ENCODE results near the gene ATP8B3. TPM values are rescaled to one million over a fixed set of nuclear protein-coding genes. Genes with fewer than 3 reads are reported as not detected.

ATP8B3 gene
- total RNA-seq, 1 donor from 2014 or later, result 5.2 TPM

GRCh38 chr19:1742989-1743696 lies 68.9 kb downstream of the ATP8B3 start:
- peaks cover 7% of the 10 kb centered on the region for H3K4me1 Mint-ChIP-seq (ENCODE audit: unreplicated experiment)
- no peak overlapping the region for H3K27ac Mint-ChIP-seq (ENCODE audit: unreplicated experiment)
- H3K36me3 Mint-ChIP-seq (ENCODE audit: unreplicated experiment), result no peaks in the 10 kb centered on the region
- no peak overlapping the region for H3K4me3 Mint-ChIP-seq (ENCODE audit: unreplicated experiment)
- DNase-seq (ENCODE audit: extremely low spot score, unreplicated experiment), result no peak
- no peak for TF ChIP-seq CTCF (IDR thresholded peaks at IDR 0.05)
- H3K9me3 Mint-ChIP-seq (ENCODE audit: unreplicated experiment), result no peaks in the 10 kb centered on the region
- peaks cover 45% of the 10 kb centered on the region for H3K27me3 Mint-ChIP-seq (ENCODE audit: unreplicated experiment)

- no peaks in the 10 kb centered on the region for H3K4me1 Mint-ChIP-seq (ENCODE audit: unreplicated experiment)
- H3K36me3 Mint-ChIP-seq (ENCODE audit: unreplicated experiment), result no peaks in the 10 kb centered on the region
- no peak overlapping the region for H3K4me3 Mint-ChIP-seq (ENCODE audit: unreplicated experiment)
- no peak for TF ChIP-seq CTCF (IDR thresholded peaks at IDR 0.05)
- peaks cover 46% of the 10 kb centered on the region for H3K27me3 Mint-ChIP-seq (ENCODE audit: unreplicated experiment)
- DNase-seq (ENCODE audit: extremely low spot score, unreplicated experiment), result no peak
- H3K9me3 Mint-ChIP-seq (ENCODE audit: unreplicated experiment), result no peaks in the 10 kb centered on the region
- no peak overlapping the region for H3K27ac Mint-ChIP-seq (ENCODE audit: unreplicated experiment)
Measured at GRCh38 chr19:1739960-1740629, 72.0 kb downstream of the ATP8B3 start.

GRCh38 chr19:1736927-1737326 lies 75.1 kb downstream of the ATP8B3 start:
- Mint-ChIP-seq H3K36me3 (ENCODE audit: unreplicated experiment) (no peaks in the 10 kb centered on the region), H3K4me3 (ENCODE audit: unreplicated experiment) (no peak overlapping the region), H3K4me1 (ENCODE audit: unreplicated experiment) (no peaks in the 10 kb centered on the region), H3K27me3 (ENCODE audit: unreplicated experiment) (peaks cover 57% of the 10 kb centered on the region), H3K9me3 (ENCODE audit: unreplicated experiment) (no peaks in the 10 kb centered on the region), H3K27ac (ENCODE audit: unreplicated experiment) (no peak overlapping the region)
- no peak for TF ChIP-seq CTCF (IDR thresholded peaks at IDR 0.05)
- DNase-seq (ENCODE audit: extremely low spot score, unreplicated experiment), result no peak

- H3K9me3 Mint-ChIP-seq (ENCODE audit: unreplicated experiment), result no peaks in the 10 kb centered on the region
- peaks cover 58% of the 10 kb centered on the region for H3K27me3 Mint-ChIP-seq (ENCODE audit: unreplicated experiment)
- H3K4me1 Mint-ChIP-seq (ENCODE audit: unreplicated experiment), result no peaks in the 10 kb centered on the region
- TF ChIP-seq CTCF (IDR thresholded peaks at IDR 0.05), result no peak
- no peak for DNase-seq (ENCODE audit: extremely low spot score, unreplicated experiment)
- H3K36me3 Mint-ChIP-seq (ENCODE audit: unreplicated experiment), result no peaks in the 10 kb centered on the region
- H3K4me3 Mint-ChIP-seq (ENCODE audit: unreplicated experiment), result no peak overlapping the region
- no peak overlapping the region for H3K27ac Mint-ChIP-seq (ENCODE audit: unreplicated experiment)
Measured at GRCh38 chr19:1736280-1736679, 75.8 kb downstream of the ATP8B3 start.

- H3K4me1 Mint-ChIP-seq (ENCODE audit: unreplicated experiment), result no peaks in the 10 kb centered on the region
- no peaks in the 10 kb centered on the region for H3K9me3 Mint-ChIP-seq (ENCODE audit: unreplicated experiment)
- no peak overlapping the region for H3K4me3 Mint-ChIP-seq (ENCODE audit: unreplicated experiment)
- no peak overlapping the region for H3K27ac Mint-ChIP-seq (ENCODE audit: unreplicated experiment)
- TF ChIP-seq CTCF (IDR thresholded peaks at IDR 0.05), result no peak
- DNase-seq (ENCODE audit: extremely low spot score, unreplicated experiment), result no peak
- no peaks in the 10 kb centered on the region for H3K36me3 Mint-ChIP-seq (ENCODE audit: unreplicated experiment)
- H3K27me3 Mint-ChIP-seq (ENCODE audit: unreplicated experiment), result peaks cover 48% of the 10 kb centered on the region
Measured at GRCh38 chr19:1734321-1734966, 77.6 kb downstream of the ATP8B3 start.

Data from osteocyte (in vitro differentiated cells).